B cell (primary cell): ENCODE measurements around the gene PIBF1.

Experiments
- EZH2 ChIP-seq: IDR thresholded peaks from 2 replicates; pipeline ENCODE4 v1.6.1; 2012; ENCODE audit warnings: borderline replicate concordance, low read depth, mild to moderate bottlenecking, moderate library complexity, low read length; ENCODE audit not compliant: insufficient read depth, poor library complexity, severe bottlenecking
- TF ChIP-seq, protein P1 (sequence below): fragments of 200-600 bp; IDR thresholded peaks from one replicate; pipeline ENCODE4 v1.8.0; 2022; ENCODE audit warnings: antibody characterized with exemption, mild to moderate bottlenecking

DNA sequence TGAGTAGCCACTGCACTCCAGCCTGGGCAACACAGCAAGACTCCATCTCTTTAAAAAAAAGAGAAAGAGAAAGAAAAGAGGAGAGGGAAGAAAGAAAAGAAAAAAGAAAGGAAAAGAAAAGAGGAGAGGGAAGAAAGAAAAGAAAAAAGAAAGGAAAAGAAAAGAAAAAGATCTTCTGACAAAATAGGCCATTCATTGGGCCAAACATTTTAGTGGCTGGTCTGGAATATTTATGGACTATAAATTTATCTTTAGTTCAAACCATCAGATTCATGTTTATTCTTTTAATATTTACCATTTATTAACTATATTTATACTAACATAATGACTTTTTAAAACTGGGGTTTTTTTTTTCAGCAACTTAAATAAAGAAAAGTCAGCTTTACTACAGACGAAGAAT is 191.3 kb downstream of the PIBF1 start:
- TF ChIP-seq, protein P1, sequence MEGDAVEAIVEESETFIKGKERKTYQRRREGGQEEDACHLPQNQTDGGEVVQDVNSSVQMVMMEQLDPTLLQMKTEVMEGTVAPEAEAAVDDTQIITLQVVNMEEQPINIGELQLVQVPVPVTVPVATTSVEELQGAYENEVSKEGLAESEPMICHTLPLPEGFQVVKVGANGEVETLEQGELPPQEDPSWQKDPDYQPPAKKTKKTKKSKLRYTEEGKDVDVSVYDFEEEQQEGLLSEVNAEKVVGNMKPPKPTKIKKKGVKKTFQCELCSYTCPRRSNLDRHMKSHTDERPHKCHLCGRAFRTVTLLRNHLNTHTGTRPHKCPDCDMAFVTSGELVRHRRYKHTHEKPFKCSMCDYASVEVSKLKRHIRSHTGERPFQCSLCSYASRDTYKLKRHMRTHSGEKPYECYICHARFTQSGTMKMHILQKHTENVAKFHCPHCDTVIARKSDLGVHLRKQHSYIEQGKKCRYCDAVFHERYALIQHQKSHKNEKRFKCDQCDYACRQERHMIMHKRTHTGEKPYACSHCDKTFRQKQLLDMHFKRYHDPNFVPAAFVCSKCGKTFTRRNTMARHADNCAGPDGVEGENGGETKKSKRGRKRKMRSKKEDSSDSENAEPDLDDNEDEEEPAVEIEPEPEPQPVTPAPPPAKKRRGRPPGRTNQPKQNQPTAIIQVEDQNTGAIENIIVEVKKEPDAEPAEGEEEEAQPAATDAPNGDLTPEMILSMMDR, result peak; percentile 25
- TF ChIP-seq EZH2, result no peak
